Measurements from ENCODE around the gene LPP. TPM values are rescaled to one million over a fixed set of nuclear protein-coding genes. Genes with fewer than 3 reads are reported as not detected.
"Not testable (repeated sequence)": the region's sequence is repeated elsewhere in the genome, so short reads cannot be mapped to it uniquely, and the experiment has no call there.

LPP gene
- total RNA-seq, 6 donors from 2014 or later: 86.0 to 196 (median 160) TPM

GRCh38 chr3:188440340-188440972, 286.5 kb downstream of the LPP start:
- no peaks in the 10 kb centered on the region for H3K36me3 ChIP-seq

GRCh38 chr3:188442430-188442829, 288.5 kb downstream of the LPP start:
- ATAC-seq (ENCODE audit: low FRiP score in 2 of 2): no peak
- TF ChIP-seq POLR2A (IDR thresholded peaks at IDR 0.05): no peak
- no peak for TF ChIP-seq CTCF (IDR thresholded peaks at IDR 0.05)
- no peak for TF ChIP-seq EP300 (IDR thresholded peaks at IDR 0.05)
- no peak for TF ChIP-seq POLR2AphosphoS5 (IDR thresholded peaks at IDR 0.05)

More at GRCh38 chr3:188440340-188440972, 286.5 kb downstream of the LPP start:
- TF ChIP-seq POLR2AphosphoS5 (IDR thresholded peaks at IDR 0.05): no peak
- no peak for TF ChIP-seq EP300 (IDR thresholded peaks at IDR 0.05)
- TF ChIP-seq POLR2A (IDR thresholded peaks at IDR 0.05): no peak
- TF ChIP-seq CTCF (IDR thresholded peaks at IDR 0.05): no peak
- ATAC-seq (ENCODE audit: low FRiP score in 2 of 2) (no peak), DNase-seq (no peak)
- H3K27me3 ChIP-seq: no peaks in the 10 kb centered on the region
- peak overlapping the region in 1 of 4 donors; percentile 61 for H3K27ac ChIP-seq
- 46 to 48% methylated on average over 1 of the region's 1 CpG for WGBS, 2 donors
- H3K4me3 ChIP-seq: no peak overlapping the region
- peaks cover 22 to 30% (median 24%) of the 10 kb centered on the region in 4 donors for H3K4me1 ChIP-seq
- no peaks in the 10 kb centered on the region for H3K9me3 ChIP-seq

GRCh38 chr3:188445175-188445574, 291.2 kb downstream of the LPP start:
- H3K27ac ChIP-seq; ATAC-seq (ENCODE audit: low FRiP score in 2 of 2); H3K36me3 ChIP-seq; H3K27me3 ChIP-seq; H3K9me3 ChIP-seq; H3K4me3 ChIP-seq; H3K4me1 ChIP-seq; DNase-seq: not testable (repeated sequence)
- 97% methylated on average over 4 of the region's 4 CpGs for WGBS, 2 donors

More at GRCh38 chr3:188442430-188442829, 288.5 kb downstream of the LPP start:
- peaks cover 22 to 27% (median 24%) of the 10 kb centered on the region in 4 donors for H3K4me1 ChIP-seq
- no peaks in the 10 kb centered on the region for H3K9me3 ChIP-seq
- H3K27me3 ChIP-seq: no peaks in the 10 kb centered on the region
- H3K36me3 ChIP-seq: no peaks in the 10 kb centered on the region
- no peak overlapping the region for H3K27ac ChIP-seq
- no peak overlapping the region for H3K4me3 ChIP-seq
- DNase-seq: no peak
- WGBS, 2 donors: 91 to 93% methylated on average over 8 of the region's 8 CpGs

GRCh38 chr3:188446014-188446413, 292.1 kb downstream of the LPP start:
- Histone ChIP-seq H3K27ac (no peak overlapping the region), H3K9me3 (no peaks in the 10 kb centered on the region)

GRCh38 chr3:188446766-188447165, 292.8 kb downstream of the LPP start:
- no peak for DNase-seq
- no peaks in the 10 kb centered on the region for H3K9me3 ChIP-seq
- H3K4me1 ChIP-seq: no peaks in the 10 kb centered on the region
- WGBS, 2 donors: 78 to 91% methylated on average over 3 of the region's 3 CpGs
- no peaks in the 10 kb centered on the region for H3K27me3 ChIP-seq
- no peak for ATAC-seq (ENCODE audit: low FRiP score in 2 of 2)
- TF ChIP-seq POLR2A (IDR thresholded peaks at IDR 0.05) (no peak), CTCF (IDR thresholded peaks at IDR 0.05) (no peak), POLR2AphosphoS5 (IDR thresholded peaks at IDR 0.05) (no peak), EP300 (IDR thresholded peaks at IDR 0.05) (no peak)
- H3K27ac ChIP-seq: no peak overlapping the region
- no peaks in the 10 kb centered on the region for H3K36me3 ChIP-seq
- H3K4me3 ChIP-seq: no peak overlapping the region

More at GRCh38 chr3:188446014-188446413, 292.1 kb downstream of the LPP start:
- DNase-seq (no peak), ATAC-seq (ENCODE audit: low FRiP score in 2 of 2) (no peak)
- 83 to 85% methylated on average over 5 of the region's 5 CpGs for WGBS, 2 donors
- no peaks in the 10 kb centered on the region for H3K27me3 ChIP-seq
- no peak overlapping the region for H3K4me3 ChIP-seq
- H3K4me1 ChIP-seq: no peaks in the 10 kb centered on the region
- TF ChIP-seq POLR2A (IDR thresholded peaks at IDR 0.05) (no peak), POLR2AphosphoS5 (IDR thresholded peaks at IDR 0.05) (no peak), CTCF (IDR thresholded peaks at IDR 0.05) (no peak), EP300 (IDR thresholded peaks at IDR 0.05) (no peak)
- H3K36me3 ChIP-seq: no peaks in the 10 kb centered on the region
